COLO668 (cell line): ENCODE data around the gene CCL23.

ENCODE experiments used
- DNase-seq: peaks from one replicate; lab custom pipeline; 2025; ENCODE audit not compliant: unreplicated experiment; lab: John Stamatoyannopoulos, UW

Gene CCL23

GRCh38 chr17:35972066-35972465 is 45.7 kb downstream of the CCL23 start:
- no peak for DNase-seq

GRCh38 chr17:35969558-35970380 is 48.0 kb downstream of the CCL23 start:
- peak; percentile 49 for DNase-seq

GRCh38 chr17:35968520-35969054 is 49.2 kb downstream of the CCL23 start:
- DNase-seq, result no peak

GRCh38 chr17:35965272-35965671 is 52.5 kb downstream of the CCL23 start:
- DNase-seq, result no peak

- DNase-seq, result no peak
Measured at GRCh38 chr17:35963663-35964062, 54.1 kb downstream of the CCL23 start.
